Measurements from ENCODE around the gene TPRN. TPM values are rescaled to one million over a fixed set of nuclear protein-coding genes. Genes with fewer than 3 reads are reported as not detected.

The TPRN gene
- total RNA-seq, 1 experiment from 2014 or later: 37.7 TPM

GRCh38 chr9:137149363-137149762 is 51.2 kb downstream of the TPRN start:
- POLR2A ChIA-PET: no interaction called here
- no TSS peak for BruUV-seq (replicated peaks)
- Mint-ChIP-seq H3K4me3 (ENCODE audit: unreplicated experiment) (no peak overlapping the region), H3K27ac (ENCODE audit: unreplicated experiment) (no peak overlapping the region), H3K27me3 (ENCODE audit: insufficient read depth, unreplicated experiment) (peaks cover 8% of the 10 kb centered on the region), H3K4me1 (ENCODE audit: low read depth, unreplicated experiment) (no peaks in the 10 kb centered on the region), H3K36me3 (ENCODE audit: insufficient read depth, unreplicated experiment) (peaks cover 13% of the 10 kb centered on the region), H3K9me3 (ENCODE audit: unreplicated experiment) (no peaks in the 10 kb centered on the region)
- Histone ChIP-seq H3K36me3 (ENCODE audit: control insufficient read depth, insufficient read depth, low read length) (no peaks in the 10 kb centered on the region), H3K4me1 (no peaks in the 10 kb centered on the region), H3K27me3 (replicated peaks; ENCODE audit: control insufficient read depth, insufficient read depth, low read length) (no peaks in the 10 kb centered on the region), H3K9me3 (no peaks in the 10 kb centered on the region), H3K4me3 (ENCODE audit: low read depth, low read length) (no peak overlapping the region)
- no peak for TF ChIP-seq CTCF (IDR thresholded peaks at IDR 0.05; ENCODE audit: insufficient read depth in 1 of 2, low read depth in 1 of 2, low read length in 1 of 2, severe bottlenecking in 1 of 2, unreplicated experiment in 1 of 2)
- intact Hi-C loops (cut with micrococcal nuclease; ENCODE audit: unreplicated experiment): no loop called here
- no peak for DNase-seq
- CTCF ChIA-PET: interaction anchor here (0.6 kb wide), 1 partner anchor 20 kb away, joined by 3 read pairs; no protein-coding TSS in a partner anchor

- ChIA-PET POLR2A (no interaction called here), CTCF (no interaction called here)
- no peaks in the 10 kb centered on the region for H3K27me3 ChIP-seq (replicated peaks; ENCODE audit: control insufficient read depth, insufficient read depth, low read length)
- Mint-ChIP-seq H3K4me1 (ENCODE audit: low read depth, unreplicated experiment) (no peaks in the 10 kb centered on the region), H3K27me3 (ENCODE audit: insufficient read depth, unreplicated experiment) (peaks cover 8% of the 10 kb centered on the region), H3K4me3 (ENCODE audit: unreplicated experiment) (no peak overlapping the region), H3K27ac (ENCODE audit: unreplicated experiment) (no peak overlapping the region), H3K9me3 (ENCODE audit: unreplicated experiment) (no peaks in the 10 kb centered on the region), H3K36me3 (ENCODE audit: insufficient read depth, unreplicated experiment) (peaks cover 13% of the 10 kb centered on the region)
- H3K4me1 ChIP-seq: no peaks in the 10 kb centered on the region
- no peak for TF ChIP-seq CTCF (IDR thresholded peaks at IDR 0.05; ENCODE audit: insufficient read depth in 1 of 2, low read depth in 1 of 2, low read length in 1 of 2, severe bottlenecking in 1 of 2, unreplicated experiment in 1 of 2)
- H3K9me3 ChIP-seq: no peaks in the 10 kb centered on the region
- no peaks in the 10 kb centered on the region for H3K36me3 ChIP-seq (ENCODE audit: control insufficient read depth, insufficient read depth, low read length)
- intact Hi-C loops (cut with micrococcal nuclease; ENCODE audit: unreplicated experiment): no loop called here
- BruUV-seq (replicated peaks): no TSS peak
- no peak for DNase-seq
- no peak overlapping the region for H3K4me3 ChIP-seq (ENCODE audit: low read depth, low read length)
Measured at GRCh38 chr9:137148661-137149060, 51.9 kb downstream of the TPRN start.

GRCh38 chr9:137148242-137148641 is 52.3 kb downstream of the TPRN start:
- peaks cover 8% of the 10 kb centered on the region for H3K27me3 Mint-ChIP-seq (ENCODE audit: insufficient read depth, unreplicated experiment)
- no peak for DNase-seq
- ChIA-PET CTCF (no interaction called here), POLR2A (no interaction called here)
- no peaks in the 10 kb centered on the region for H3K9me3 Mint-ChIP-seq (ENCODE audit: unreplicated experiment)
- Histone ChIP-seq H3K4me3 (ENCODE audit: low read depth, low read length) (no peak overlapping the region), H3K36me3 (ENCODE audit: control insufficient read depth, insufficient read depth, low read length) (no peaks in the 10 kb centered on the region), H3K27me3 (replicated peaks; ENCODE audit: control insufficient read depth, insufficient read depth, low read length) (no peaks in the 10 kb centered on the region), H3K9me3 (no peaks in the 10 kb centered on the region), H3K4me1 (no peaks in the 10 kb centered on the region)
- H3K4me3 Mint-ChIP-seq (ENCODE audit: unreplicated experiment): no peak overlapping the region
- intact Hi-C loops (cut with micrococcal nuclease; ENCODE audit: unreplicated experiment): no loop called here
- H3K4me1 Mint-ChIP-seq (ENCODE audit: low read depth, unreplicated experiment): no peaks in the 10 kb centered on the region
- H3K36me3 Mint-ChIP-seq (ENCODE audit: insufficient read depth, unreplicated experiment): peaks cover 13% of the 10 kb centered on the region
- no peak overlapping the region for H3K27ac Mint-ChIP-seq (ENCODE audit: unreplicated experiment)
- TF ChIP-seq CTCF (IDR thresholded peaks at IDR 0.05; ENCODE audit: insufficient read depth in 1 of 2, low read depth in 1 of 2, low read length in 1 of 2, severe bottlenecking in 1 of 2, unreplicated experiment in 1 of 2): no peak
- no TSS peak for BruUV-seq (replicated peaks)
